Ishikawa (cell line): ENCODE results near the gene FBXO17.

Experiments used
- CEBPB ChIP-seq: IDR thresholded peaks from 2 replicates; pipeline ENCODE4 v1.6.1; 2012
- CREB1 ChIP-seq: IDR thresholded peaks from 2 replicates; pipeline ENCODE4 v1.6.1; 2012; ENCODE audit warnings: low read depth
- EGR1 ChIP-seq: IDR thresholded peaks from 2 replicates; pipeline ENCODE4 v1.6.1; 2012
- EP300 ChIP-seq: IDR thresholded peaks from 2 replicates; pipeline ENCODE4 v1.6.1; 2012; ENCODE audit warnings: borderline replicate concordance
- FOXM1 ChIP-seq: IDR thresholded peaks from 2 replicates; pipeline ENCODE4 v1.6.1; 2012; ENCODE audit warnings: low read depth, borderline replicate concordance
- MAX ChIP-seq: IDR thresholded peaks from 2 replicates; pipeline ENCODE4 v1.6.1; 2012
- NFIC ChIP-seq: IDR thresholded peaks from 2 replicates; pipeline ENCODE4 v1.6.1; 2012
- RAD21 ChIP-seq: IDR thresholded peaks from 2 replicates; pipeline ENCODE4 v1.6.1; 2012; ENCODE audit warnings: low read depth
- REST ChIP-seq: IDR thresholded peaks from 2 replicates; pipeline ENCODE4 v1.6.1; 2012; ENCODE audit warnings: low read depth, mild to moderate bottlenecking
- TAF1 ChIP-seq: IDR thresholded peaks from 2 replicates; pipeline ENCODE4 v1.6.1; 2012; ENCODE audit warnings: low read depth, mild to moderate bottlenecking
- TCF12 ChIP-seq: IDR thresholded peaks from 2 replicates; pipeline ENCODE4 v1.6.1; 2012; ENCODE audit warnings: low read depth
- TEAD4 ChIP-seq: IDR thresholded peaks from 2 replicates; pipeline ENCODE4 v1.6.1; 2012
- USF1 ChIP-seq: IDR thresholded peaks from 2 replicates; pipeline ENCODE4 v1.6.1; 2012
- YY1 ChIP-seq: IDR thresholded peaks from 2 replicates; pipeline ENCODE4 v1.6.1; 2012; ENCODE audit warnings: low read depth
- ZBTB7A ChIP-seq: IDR thresholded peaks from 2 replicates; pipeline ENCODE4 v1.6.1; 2012; ENCODE audit warnings: low read depth

FBXO17 gene

GRCh38 chr19:39009001-39009400 lies 33.5 kb upstream of the FBXO17 start:
- TF ChIP-seq NFIC (no peak), TEAD4 (no peak), ZBTB7A (no peak), FOXM1 (no peak), EP300 (no peak), TCF12 (no peak), REST (no peak), YY1 (no peak), TAF1 (no peak)

- no peak for TF ChIP-seq ZBTB7A
Observed at GRCh38 chr19:39008137-39008536, 32.6 kb upstream of the FBXO17 start.

- no peak for TF ChIP-seq TCF12
- TF ChIP-seq TAF1, result no peak
- TF ChIP-seq CREB1, result no peak
- TF ChIP-seq REST, result no peak
- no peak for TF ChIP-seq CEBPB
- no peak for TF ChIP-seq FOXM1
Observed at GRCh38 chr19:39007096-39007495, 31.6 kb upstream of the FBXO17 start.

GRCh38 chr19:39004403-39004802 lies 28.9 kb upstream of the FBXO17 start:
- TF ChIP-seq EP300 (no peak), YY1 (no peak), CREB1 (no peak), TCF12 (no peak), REST (no peak), TAF1 (no peak), NFIC (no peak), TEAD4 (no peak), MAX (no peak), USF1 (no peak), CEBPB (no peak), ZBTB7A (no peak), EGR1 (no peak), RAD21 (no peak), FOXM1 (no peak)

GRCh38 chr19:39003796-39004195 lies 28.3 kb upstream of the FBXO17 start:
- TF ChIP-seq YY1, result no peak
- no peak for TF ChIP-seq EGR1
- TF ChIP-seq TAF1, result no peak
- no peak for TF ChIP-seq NFIC
- TF ChIP-seq REST, result no peak
- no peak for TF ChIP-seq RAD21
- TF ChIP-seq MAX, result no peak
- no peak for TF ChIP-seq TCF12
- no peak for TF ChIP-seq USF1
- no peak for TF ChIP-seq ZBTB7A
- no peak for TF ChIP-seq CREB1
- TF ChIP-seq FOXM1, result no peak
- TF ChIP-seq CEBPB, result no peak
- TF ChIP-seq TEAD4, result no peak
- TF ChIP-seq EP300, result no peak
